GM12878 (cell line): ENCODE data around the gene STAG1. TPM values are rescaled to one million over a fixed set of nuclear protein-coding genes. Genes with fewer than 3 reads are reported as not detected.
A peak's percentile ranks its signal among the peaks of the same experiment; 100 is the strongest.

Experiments
- BHLHE40 ChIP-seq, 2 experiments: fragments of 450-650 bp in 1 of 2; IDR thresholded peaks; 2 replicates each; pipeline ENCODE4 v1.6.1; 2011 to 2017; ENCODE audit warnings: low read depth in 2 of 2, borderline replicate concordance in 1 of 2, improper control_type of control experiment in 1 of 2, low read length in 1 of 2, mild to moderate bottlenecking in 1 of 2
- CREB1 ChIP-seq: IDR thresholded peaks from 2 replicates; pipeline ENCODE4 v1.6.1; 2012; ENCODE audit warnings: low read depth, mild to moderate bottlenecking, inconsistent platforms
- CREM ChIP-seq: IDR thresholded peaks from 2 replicates; pipeline ENCODE4 v1.6.1; 2014; ENCODE audit warnings: antibody characterized with exemption, low read depth
- ELK1 ChIP-seq: IDR thresholded peaks from 2 replicates; pipeline ENCODE4 v1.6.1; 2012; ENCODE audit warnings: low read depth, low read length, improper control_type of control experiment
- IKZF1 ChIP-seq: fragments of 450-650 bp; conservative IDR thresholded peaks from 2 replicates; pipeline ENCODE4 v1.6.1; 2017; ENCODE audit warnings: antibody characterized with exemption, mild to moderate bottlenecking
- JUND ChIP-seq: IDR thresholded peaks from 2 replicates; pipeline ENCODE4 v1.6.1; 2012; ENCODE audit warnings: low read depth, mild to moderate bottlenecking, low read length, improper control_type of control experiment, moderate library complexity
- MTA3 ChIP-seq: IDR thresholded peaks from 2 replicates; pipeline ENCODE4 v1.6.1; 2012; ENCODE audit warnings: low read length, inconsistent platforms, borderline replicate concordance
- NFYA ChIP-seq: IDR thresholded peaks from 2 replicates; pipeline ENCODE4 v1.6.1; 2011; ENCODE audit warnings: low read depth, mild to moderate bottlenecking, low read length, improper control_type of control experiment, borderline replicate concordance
- NFYB ChIP-seq: IDR thresholded peaks from 2 replicates; pipeline ENCODE4 v1.6.1; 2011; ENCODE audit warnings: low read depth, mild to moderate bottlenecking, low read length, improper control_type of control experiment, moderate library complexity; ENCODE audit not compliant: insufficient read depth
- PAX8 ChIP-seq: fragments of 450-650 bp; IDR thresholded peaks from 2 replicates; pipeline ENCODE4 v1.6.1; 2017; ENCODE audit warnings: mild to moderate bottlenecking, moderate library complexity
- RCOR1 ChIP-seq: conservative IDR thresholded peaks from 2 replicates; pipeline ENCODE4 v1.6.1; 2012; ENCODE audit warnings: low read depth, low read length, improper control_type of control experiment
- RFX5 ChIP-seq: IDR thresholded peaks from 2 replicates; pipeline ENCODE4 v1.6.1; 2011; ENCODE audit warnings: low read depth, low read length, improper control_type of control experiment
- RUNX3 ChIP-seq: IDR thresholded peaks from 2 replicates; pipeline ENCODE4 v1.6.1; 2012; ENCODE audit warnings: low read length, inconsistent platforms
- SIN3A ChIP-seq: IDR thresholded peaks from 2 replicates; pipeline ENCODE4 v1.6.1; 2012; ENCODE audit warnings: low read depth, low read length, improper control_type of control experiment
- SRF ChIP-seq, 2 experiments: IDR thresholded peaks; 2 replicates each; pipeline ENCODE4 v1.6.1; 2011; ENCODE audit warnings: low read depth in 2 of 2, low read length in 2 of 2, mild to moderate bottlenecking in 1 of 2, moderate library complexity in 1 of 2
- TAF1 ChIP-seq: IDR thresholded peaks from 2 replicates; pipeline ENCODE4 v1.6.1; 2011; ENCODE audit warnings: mild to moderate bottlenecking, low read depth, low read length, borderline replicate concordance
- YBX1 ChIP-seq: fragments of 450-650 bp; IDR thresholded peaks from 2 replicates; pipeline ENCODE4 v1.6.1; 2016; ENCODE audit warnings: antibody characterized with exemption
- ZZZ3 ChIP-seq: IDR thresholded peaks from 2 replicates; pipeline ENCODE4 v1.6.1; 2011; ENCODE audit warnings: low read depth; ENCODE audit not compliant: control insufficient read depth, insufficient read length
- polyA plus RNA-seq, 11 experiments: library from polyadenylated mRNA; depleted of rRNA in 4 of 11; unstranded in 6 of 11; stranded (reverse) in 5 of 11; fragments of >200 nt; fragmentation: Nextera tagmentation in 4 of 11; fragmentation: Illumina TruSeq in 1 of 11; extraction: Ambion mirVana in 4 of 11; extraction: Trizol in 1 of 11; gene quantifications; 1 replicate in 1 of 11; 2 replicates in 10 of 11; pipeline versions ENCODE4 v1.2.1 to v1.2.3, GENCODE V29; 2011 to 2016; ENCODE audit warnings: inconsistent platforms in 2 of 11, missing spikeins in 2 of 11, low read depth in 1 of 11
- total RNA-seq, 4 experiments: library from RNA; depleted of rRNA in 3 of 4; stranded (reverse); fragments of >200 nt in 3 of 4; fragmentation: Illumina TruSeq in 1 of 4; extraction: Trizol in 1 of 4; gene quantifications; 2 replicates each; pipeline versions ENCODE4 v1.2.1 to v1.2.3, GENCODE V29; 2013 to 2021
- TF ChIP-seq, protein P1 (sequence below): fragments of 450-650 bp; IDR thresholded peaks from 2 replicates; pipeline ENCODE4 v1.6.1; 2014; ENCODE audit warnings: mild to moderate bottlenecking
- TF ChIP-seq, protein P2 (sequence below): fragments of 450-650 bp; conservative IDR thresholded peaks from 2 replicates; pipeline ENCODE4 v1.6.1; 2017; ENCODE audit warnings: mild to moderate bottlenecking, moderate library complexity
- TF ChIP-seq, protein P3 (sequence below): fragments of 450-650 bp; IDR thresholded peaks from 2 replicates; pipeline ENCODE4 v1.6.1; 2017; ENCODE audit warnings: borderline replicate concordance
- TF ChIP-seq, protein P4 (sequence below): fragments of 450-650 bp; IDR thresholded peaks from 2 replicates; pipeline ENCODE4 v1.6.1; 2017; ENCODE audit warnings: mild to moderate bottlenecking

The STAG1 gene
- total and polyA plus RNA-seq, 10 of the 15 experiments (the other 5 are each of a cell fraction or from before 2014, with no cell fraction given) = 4.4 to 30.1 (median 20.2) TPM

GRCh38 chr3:136752422-136753325 is 496 bp upstream of the STAG1 start (continued):
- TF ChIP-seq ELK1 (no peak; the same call in 1 of the 2 replicates), TAF1 (peak; percentile 75; the same call in 1 of the 2 replicates), RUNX3 (peak; percentile 44; the same call in 1 of the 2 replicates), BHLHE40 (IDR thresholded peaks at IDR 0.05; ENCODE audit: borderline replicate concordance in 1 of 2, low read depth in 2 of 2, low read length in 1 of 2) (peak; percentile 68 to 86; a peak in 3 of 4 replicates), IKZF1 (peak; percentile 94), PAX8 (peak; percentile 66; the same call in 1 of the 2 replicates), RFX5 (peak; percentile 75; the same call in 1 of the 2 replicates), CREM (peak; percentile 70), RCOR1 (0 out of 2 replicates have a peak, but pooled peaks have one; percentile 38), MTA3 (peak; percentile 46; the same call in 1 of the 2 replicates), NFYB (peak; percentile 39; the same call in 1 of the 2 replicates), JUND (0 out of 2 replicates have a peak, but pooled peaks have one; percentile 3), SRF (IDR thresholded peaks at IDR 0.05; ENCODE audit: low read depth in 2 of 2, low read length in 2 of 2) (peak; percentile 58 to 61; a peak in 2 of 4 replicates), ZZZ3 (no peak), NFYA (no peak), YBX1 (no peak), CREB1 (peak; percentile 80), SIN3A (0 out of 2 replicates have a peak, but pooled peaks have one; percentile 47)
- TF ChIP-seq, protein P1, sequence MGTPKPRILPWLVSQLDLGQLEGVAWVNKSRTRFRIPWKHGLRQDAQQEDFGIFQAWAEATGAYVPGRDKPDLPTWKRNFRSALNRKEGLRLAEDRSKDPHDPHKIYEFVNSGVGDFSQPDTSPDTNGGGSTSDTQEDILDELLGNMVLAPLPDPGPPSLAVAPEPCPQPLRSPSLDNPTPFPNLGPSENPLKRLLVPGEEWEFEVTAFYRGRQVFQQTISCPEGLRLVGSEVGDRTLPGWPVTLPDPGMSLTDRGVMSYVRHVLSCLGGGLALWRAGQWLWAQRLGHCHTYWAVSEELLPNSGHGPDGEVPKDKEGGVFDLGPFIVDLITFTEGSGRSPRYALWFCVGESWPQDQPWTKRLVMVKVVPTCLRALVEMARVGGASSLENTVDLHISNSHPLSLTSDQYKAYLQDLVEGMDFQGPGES = 0 out of 2 replicates have a peak, but pooled peaks have one; percentile 39
- TF ChIP-seq, protein P2, sequence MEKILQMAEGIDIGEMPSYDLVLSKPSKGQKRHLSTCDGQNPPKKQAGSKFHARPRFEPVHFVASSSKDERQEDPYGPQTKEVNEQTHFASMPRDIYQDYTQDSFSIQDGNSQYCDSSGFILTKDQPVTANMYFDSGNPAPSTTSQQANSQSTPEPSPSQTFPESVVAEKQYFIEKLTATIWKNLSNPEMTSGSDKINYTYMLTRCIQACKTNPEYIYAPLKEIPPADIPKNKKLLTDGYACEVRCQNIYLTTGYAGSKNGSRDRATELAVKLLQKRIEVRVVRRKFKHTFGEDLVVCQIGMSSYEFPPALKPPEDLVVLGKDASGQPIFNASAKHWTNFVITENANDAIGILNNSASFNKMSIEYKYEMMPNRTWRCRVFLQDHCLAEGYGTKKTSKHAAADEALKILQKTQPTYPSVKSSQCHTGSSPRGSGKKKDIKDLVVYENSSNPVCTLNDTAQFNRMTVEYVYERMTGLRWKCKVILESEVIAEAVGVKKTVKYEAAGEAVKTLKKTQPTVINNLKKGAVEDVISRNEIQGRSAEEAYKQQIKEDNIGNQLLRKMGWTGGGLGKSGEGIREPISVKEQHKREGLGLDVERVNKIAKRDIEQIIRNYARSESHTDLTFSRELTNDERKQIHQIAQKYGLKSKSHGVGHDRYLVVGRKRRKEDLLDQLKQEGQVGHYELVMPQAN = no peak
- TF ChIP-seq, protein P3, sequence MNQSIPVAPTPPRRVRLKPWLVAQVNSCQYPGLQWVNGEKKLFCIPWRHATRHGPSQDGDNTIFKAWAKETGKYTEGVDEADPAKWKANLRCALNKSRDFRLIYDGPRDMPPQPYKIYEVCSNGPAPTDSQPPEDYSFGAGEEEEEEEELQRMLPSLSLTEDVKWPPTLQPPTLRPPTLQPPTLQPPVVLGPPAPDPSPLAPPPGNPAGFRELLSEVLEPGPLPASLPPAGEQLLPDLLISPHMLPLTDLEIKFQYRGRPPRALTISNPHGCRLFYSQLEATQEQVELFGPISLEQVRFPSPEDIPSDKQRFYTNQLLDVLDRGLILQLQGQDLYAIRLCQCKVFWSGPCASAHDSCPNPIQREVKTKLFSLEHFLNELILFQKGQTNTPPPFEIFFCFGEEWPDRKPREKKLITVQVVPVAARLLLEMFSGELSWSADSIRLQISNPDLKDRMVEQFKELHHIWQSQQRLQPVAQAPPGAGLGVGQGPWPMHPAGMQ = no peak
- TF ChIP-seq, protein P4, sequence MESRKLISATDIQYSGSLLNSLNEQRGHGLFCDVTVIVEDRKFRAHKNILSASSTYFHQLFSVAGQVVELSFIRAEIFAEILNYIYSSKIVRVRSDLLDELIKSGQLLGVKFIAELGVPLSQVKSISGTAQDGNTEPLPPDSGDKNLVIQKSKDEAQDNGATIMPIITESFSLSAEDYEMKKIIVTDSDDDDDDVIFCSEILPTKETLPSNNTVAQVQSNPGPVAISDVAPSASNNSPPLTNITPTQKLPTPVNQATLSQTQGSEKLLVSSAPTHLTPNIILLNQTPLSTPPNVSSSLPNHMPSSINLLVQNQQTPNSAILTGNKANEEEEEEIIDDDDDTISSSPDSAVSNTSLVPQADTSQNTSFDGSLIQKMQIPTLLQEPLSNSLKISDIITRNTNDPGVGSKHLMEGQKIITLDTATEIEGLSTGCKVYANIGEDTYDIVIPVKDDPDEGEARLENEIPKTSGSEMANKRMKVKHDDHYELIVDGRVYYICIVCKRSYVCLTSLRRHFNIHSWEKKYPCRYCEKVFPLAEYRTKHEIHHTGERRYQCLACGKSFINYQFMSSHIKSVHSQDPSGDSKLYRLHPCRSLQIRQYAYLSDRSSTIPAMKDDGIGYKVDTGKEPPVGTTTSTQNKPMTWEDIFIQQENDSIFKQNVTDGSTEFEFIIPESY = no peak
